NK-92 treated with Interleukin-12 subunit alpha and Interleukin-12 subunit beta, amount 100 ng/mL, for 24 hours (cell line): ENCODE data around the gene KCNN3.

Experiments
- DNase-seq: peaks from one replicate; lab custom pipeline; 2025; lab: John Stamatoyannopoulos, UW

KCNN3 gene

GRCh38 chr1:154816369-154816768 is 53.7 kb downstream of the KCNN3 start:
- no peak for DNase-seq

GRCh38 chr1:154813846-154814505 is 56.1 kb downstream of the KCNN3 start:
- DNase-seq: no peak

GRCh38 chr1:154813300-154813816 is 56.7 kb downstream of the KCNN3 start:
- DNase-seq: no peak

DNA sequence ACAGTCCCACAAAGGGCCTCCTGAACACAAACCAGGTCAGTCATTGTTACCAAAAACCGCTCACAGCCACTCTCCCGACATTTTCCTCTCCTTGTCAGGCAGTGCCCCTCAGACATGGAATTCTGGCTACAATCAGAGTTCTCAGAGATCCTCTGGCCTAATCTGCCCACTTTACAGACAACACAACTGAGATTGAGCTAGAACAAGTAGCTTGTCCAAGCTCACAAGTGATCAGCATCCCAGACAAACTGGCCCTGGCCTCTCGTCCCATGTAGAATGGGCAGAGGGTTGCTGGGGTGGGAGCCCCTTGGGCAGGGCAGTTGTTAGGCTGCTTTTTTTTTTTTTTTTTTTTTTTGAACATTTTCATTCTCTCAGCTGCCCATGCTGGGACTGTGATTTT is 57.2 kb downstream of the KCNN3 start:
- no peak for DNase-seq

GRCh38 chr1:154810571-154810970 is 59.5 kb downstream of the KCNN3 start:
- no peak for DNase-seq

GRCh38 chr1:154809436-154810413 is 60.4 kb downstream of the KCNN3 start:
- DNase-seq: no peak

DNA sequence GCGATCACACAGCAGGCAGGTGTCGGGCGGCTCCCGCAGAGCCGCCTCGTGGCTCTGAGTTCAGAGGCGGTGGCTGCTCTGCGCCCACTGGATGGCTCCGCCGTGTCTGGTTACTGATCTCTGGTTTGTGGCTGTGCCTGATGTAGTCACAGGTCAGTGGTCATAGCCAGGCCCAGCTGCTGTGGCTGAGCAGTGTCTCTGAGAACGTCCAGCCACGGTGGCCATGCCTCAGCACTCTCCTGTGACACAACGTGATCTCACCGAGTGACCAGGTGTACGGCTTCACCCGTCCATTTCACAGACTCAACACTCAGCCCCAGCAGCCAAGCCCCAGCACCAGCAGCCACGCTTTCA is 61.2 kb downstream of the KCNN3 start:
- DNase-seq: no peak

DNA sequence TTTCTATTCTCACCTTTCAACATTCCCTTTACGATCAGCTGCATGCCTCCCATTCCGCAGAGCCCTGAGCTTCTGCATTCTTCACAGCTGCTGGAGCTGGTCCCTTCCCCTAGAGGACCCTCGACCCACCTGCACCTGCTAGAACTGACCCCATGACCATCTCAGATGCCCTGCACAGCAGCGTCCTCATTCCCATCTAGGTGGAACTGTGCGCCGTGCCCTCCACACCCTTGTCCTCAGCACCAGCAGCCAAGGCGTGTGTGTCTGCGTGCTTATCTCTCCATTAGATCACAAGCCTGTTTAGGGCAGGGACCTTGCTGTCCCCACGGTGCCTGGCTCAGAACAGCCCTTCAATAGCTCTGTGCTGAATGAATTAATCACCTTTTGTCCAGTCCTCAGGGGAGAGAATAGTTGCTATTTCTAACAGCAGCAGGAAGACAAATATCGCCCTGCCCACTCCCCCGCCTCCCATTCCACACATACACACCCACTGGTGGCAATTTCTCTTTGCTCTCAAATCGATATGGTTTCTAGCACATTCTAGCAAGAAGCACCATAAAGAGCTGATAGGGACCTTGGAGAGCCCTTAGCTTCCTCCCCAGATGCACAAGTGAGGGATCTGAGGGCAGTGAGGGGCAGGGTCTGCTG is 61.7 kb downstream of the KCNN3 start:
- no peak for DNase-seq

GRCh38 chr1:154807048-154807591 is 63.0 kb downstream of the KCNN3 start:
- DNase-seq: no peak

DNA sequence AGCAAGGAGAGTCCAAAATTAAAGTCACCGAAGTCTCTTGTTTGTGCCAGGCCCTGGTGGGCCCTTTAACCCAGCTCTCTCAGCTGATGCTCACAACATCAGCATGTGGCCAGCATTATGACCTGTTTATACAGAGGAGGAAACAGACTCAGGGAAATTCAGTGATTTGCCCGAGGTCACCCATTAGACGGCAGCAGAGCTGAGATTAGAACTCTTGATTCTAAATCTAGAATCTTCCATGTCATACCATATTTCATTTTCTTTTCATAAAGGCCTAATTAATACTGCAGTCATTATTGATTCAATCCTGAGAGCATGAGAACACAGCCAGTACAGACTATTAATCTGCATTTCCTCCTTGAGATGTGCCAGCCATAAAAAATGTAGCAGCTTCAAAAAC is 63.7 kb downstream of the KCNN3 start:
- DNase-seq: no peak

GRCh38 chr1:154802982-154803920 is 66.8 kb downstream of the KCNN3 start:
- no peak for DNase-seq

- DNase-seq: no peak
These were observed 67.6 kb downstream of the KCNN3 start for GRCh38 chr1:154802336-154802969.

DNA sequence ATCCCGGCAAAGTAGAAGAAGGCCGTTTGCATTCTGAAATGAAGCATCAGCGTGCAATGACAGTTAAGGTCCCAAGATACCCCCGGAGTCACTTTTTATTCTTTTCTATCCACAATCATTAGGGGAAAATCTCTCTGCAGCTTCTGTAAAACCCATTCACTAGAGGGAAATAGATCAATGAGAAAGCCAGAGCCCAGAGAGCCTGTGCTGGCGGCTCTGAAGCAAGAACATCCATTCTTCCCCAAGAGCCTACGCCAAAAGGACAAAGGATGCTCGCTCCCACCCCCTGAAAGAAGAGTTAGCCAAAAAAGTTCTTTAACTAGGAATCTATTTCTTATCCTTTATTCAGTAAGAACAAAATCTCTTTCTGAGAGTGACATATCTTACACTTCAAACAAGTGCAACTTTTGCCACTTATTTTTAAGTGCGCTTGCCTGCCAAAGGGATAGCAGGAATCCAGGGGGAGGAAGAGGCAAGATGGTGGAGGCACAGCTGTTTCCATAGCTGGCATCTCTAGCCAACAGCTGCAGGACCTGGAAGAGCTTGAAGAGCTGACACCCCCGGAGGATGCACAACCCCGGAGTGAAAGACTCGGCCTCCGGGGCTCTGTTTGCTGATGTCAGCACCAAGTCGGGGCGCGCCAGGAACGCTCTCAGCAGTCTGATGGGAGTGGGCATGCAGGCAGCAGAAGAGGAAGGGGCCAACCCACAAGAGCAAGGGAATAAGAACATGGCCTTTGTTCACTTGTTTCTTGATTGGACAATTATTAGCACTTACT is 68.7 kb downstream of the KCNN3 start:
- DNase-seq: no peak

GRCh38 chr1:154799188-154799587 is 70.9 kb downstream of the KCNN3 start:
- no peak for DNase-seq

DNA sequence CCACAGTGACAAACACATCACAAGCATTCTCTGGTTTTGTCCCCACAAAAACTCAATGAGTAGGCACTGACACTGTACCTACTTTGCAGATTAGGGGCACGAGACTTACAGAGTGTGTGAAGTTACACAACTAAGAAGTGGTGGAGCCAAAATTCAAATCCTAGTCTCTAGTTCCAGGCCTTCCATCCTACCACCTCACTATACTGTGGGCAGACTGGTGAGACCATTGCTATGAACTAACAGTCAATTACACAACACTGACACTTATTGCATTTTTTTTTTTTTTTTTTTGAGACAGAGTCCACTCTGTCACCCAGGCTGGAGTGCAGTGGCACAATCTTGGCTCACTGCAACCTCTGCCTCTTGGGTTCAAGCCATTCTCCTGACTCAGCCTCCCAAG is 71.4 kb downstream of the KCNN3 start:
- DNase-seq: no peak

DNA sequence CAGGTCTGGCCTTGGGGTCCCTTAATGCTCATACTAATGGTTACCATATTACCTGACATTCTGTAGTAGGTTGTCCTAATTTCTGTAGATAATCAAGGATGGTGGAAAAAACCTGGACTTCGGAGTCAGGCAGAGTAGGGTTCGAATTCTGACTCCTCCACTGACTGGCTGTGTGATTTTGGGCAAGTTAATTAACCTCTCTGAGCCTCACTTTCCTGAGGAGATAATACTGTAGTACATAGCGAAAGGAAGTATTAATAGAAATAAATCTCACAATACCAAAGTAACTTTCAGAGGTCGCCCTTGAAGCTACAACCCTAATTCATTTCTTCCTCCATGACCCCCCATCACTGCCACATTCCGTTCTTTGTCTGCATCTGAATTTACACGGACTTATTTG is 72.9 kb downstream of the KCNN3 start:
- no peak for DNase-seq

DNA sequence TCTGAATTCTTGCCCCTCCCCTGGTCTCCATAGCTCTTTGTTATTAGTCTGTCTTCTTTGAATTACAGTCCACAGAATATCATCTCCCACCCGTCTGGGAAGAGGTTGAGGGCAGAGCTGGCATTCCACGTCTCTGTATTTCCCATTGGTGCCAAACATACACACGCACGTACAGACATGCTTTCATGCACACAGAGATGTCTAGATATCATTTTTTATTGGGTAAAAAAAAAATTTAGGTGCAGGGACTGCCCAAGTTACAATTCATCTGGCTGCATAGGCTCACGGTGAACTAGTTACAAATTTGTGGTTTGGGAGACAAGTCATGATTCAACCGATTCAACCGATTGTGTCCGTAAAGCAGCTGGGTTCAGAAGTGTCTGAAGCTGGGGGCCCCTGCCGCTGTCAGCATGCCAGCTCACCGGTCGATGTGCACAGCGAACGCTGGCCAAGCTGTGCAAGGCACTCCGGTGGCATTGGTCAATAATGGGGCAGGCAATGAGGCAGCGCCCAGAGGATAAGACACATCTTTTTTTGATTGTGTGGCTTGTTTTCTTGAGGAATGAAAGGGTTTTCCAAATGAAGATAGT is 73.7 kb downstream of the KCNN3 start:
- no peak for DNase-seq

GRCh38 chr1:154794608-154795007 is 75.5 kb downstream of the KCNN3 start:
- DNase-seq: no peak

DNA sequence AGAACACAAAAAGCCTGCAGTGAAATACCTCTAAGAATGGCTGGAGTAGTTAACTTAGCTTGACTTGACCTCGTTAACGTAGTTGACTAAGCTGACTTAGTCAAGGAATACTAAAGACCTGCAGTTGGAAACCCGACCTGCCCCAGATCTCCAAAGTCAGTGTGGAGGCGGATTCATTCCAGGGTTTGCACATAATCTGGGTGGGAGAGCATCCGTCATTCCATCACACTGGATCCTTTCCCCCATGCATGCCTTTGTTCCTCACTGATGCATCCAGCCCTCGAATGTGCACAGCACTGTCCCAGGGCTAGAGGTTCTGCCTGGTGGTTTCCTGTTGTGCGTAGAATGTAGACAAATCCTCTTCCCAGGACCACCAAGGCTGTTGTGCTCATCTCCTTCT is 76.4 kb downstream of the KCNN3 start:
- DNase-seq: no peak

DNA sequence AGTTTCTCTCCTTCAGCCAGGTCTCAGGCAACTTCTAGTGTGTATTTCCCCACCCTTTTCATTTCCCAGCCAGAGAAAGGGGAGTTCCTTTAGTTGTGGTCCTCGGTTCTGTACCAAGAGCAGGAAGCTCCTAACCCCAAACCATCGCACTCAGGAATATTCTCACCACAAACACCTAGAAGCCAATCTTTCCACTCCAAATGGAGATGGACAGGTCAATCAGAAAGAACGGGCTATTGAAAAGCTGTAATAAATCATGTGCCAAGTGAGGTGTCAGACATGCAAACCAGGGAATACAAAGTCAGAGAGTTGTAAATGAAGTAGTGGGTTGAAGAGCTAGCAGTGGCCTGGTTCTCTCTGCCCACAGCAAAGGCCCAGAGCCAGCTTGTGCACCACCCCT is 77.2 kb downstream of the KCNN3 start:
- no peak for DNase-seq
